ENCODE results near the gene DGKD. TPM values are rescaled to one million over a fixed set of nuclear protein-coding genes. Genes with fewer than 3 reads are reported as not detected.

The DGKD gene
- total RNA-seq, 1 experiment from 2014 or later: 52.0 TPM

DNA sequence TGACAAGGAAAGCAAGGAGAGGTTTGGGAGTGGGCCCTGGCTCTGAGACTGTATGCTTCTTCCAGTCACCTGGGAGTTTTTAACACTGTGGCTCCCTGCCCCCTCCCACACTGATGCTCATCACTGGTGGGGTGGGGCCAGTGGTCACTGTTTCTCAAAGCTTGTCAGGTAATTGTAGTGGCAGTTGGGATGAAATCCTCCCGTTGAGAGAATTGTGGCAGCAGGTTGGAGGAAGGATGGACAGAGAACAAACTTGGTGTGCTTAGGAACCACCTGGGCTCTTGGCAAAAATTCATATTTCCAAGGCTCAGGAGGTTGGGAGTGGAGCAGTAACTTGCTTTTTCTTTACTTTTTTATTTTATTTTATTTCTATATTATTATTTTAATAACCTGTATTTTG lies 25.1 kb downstream of the DGKD start (continued):
- TF ChIP-seq CBX3 (IDR thresholded peaks at IDR 0.05; ENCODE audit: low read depth) (no peak), JUND (IDR thresholded peaks at IDR 0.05) (no peak), RAD21 (IDR thresholded peaks at IDR 0.05; ENCODE audit: low read depth) (no peak), SRF (IDR thresholded peaks at IDR 0.05; ENCODE audit: low read depth) (no peak), EZH2 (IDR thresholded peaks at IDR 0.05) (no peak), POLR2A (IDR thresholded peaks at IDR 0.05; ENCODE audit: borderline replicate concordance, extremely low read depth, insufficient read depth, insufficient read length) (no peak), FOSL1 (IDR thresholded peaks at IDR 0.05; ENCODE audit: low read depth) (no peak)
- TF ChIP-seq, protein P1, sequence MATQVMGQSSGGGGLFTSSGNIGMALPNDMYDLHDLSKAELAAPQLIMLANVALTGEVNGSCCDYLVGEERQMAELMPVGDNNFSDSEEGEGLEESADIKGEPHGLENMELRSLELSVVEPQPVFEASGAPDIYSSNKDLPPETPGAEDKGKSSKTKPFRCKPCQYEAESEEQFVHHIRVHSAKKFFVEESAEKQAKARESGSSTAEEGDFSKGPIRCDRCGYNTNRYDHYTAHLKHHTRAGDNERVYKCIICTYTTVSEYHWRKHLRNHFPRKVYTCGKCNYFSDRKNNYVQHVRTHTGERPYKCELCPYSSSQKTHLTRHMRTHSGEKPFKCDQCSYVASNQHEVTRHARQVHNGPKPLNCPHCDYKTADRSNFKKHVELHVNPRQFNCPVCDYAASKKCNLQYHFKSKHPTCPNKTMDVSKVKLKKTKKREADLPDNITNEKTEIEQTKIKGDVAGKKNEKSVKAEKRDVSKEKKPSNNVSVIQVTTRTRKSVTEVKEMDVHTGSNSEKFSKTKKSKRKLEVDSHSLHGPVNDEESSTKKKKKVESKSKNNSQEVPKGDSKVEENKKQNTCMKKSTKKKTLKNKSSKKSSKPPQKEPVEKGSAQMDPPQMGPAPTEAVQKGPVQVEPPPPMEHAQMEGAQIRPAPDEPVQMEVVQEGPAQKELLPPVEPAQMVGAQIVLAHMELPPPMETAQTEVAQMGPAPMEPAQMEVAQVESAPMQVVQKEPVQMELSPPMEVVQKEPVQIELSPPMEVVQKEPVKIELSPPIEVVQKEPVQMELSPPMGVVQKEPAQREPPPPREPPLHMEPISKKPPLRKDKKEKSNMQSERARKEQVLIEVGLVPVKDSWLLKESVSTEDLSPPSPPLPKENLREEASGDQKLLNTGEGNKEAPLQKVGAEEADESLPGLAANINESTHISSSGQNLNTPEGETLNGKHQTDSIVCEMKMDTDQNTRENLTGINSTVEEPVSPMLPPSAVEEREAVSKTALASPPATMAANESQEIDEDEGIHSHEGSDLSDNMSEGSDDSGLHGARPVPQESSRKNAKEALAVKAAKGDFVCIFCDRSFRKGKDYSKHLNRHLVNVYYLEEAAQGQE (IDR thresholded peaks at IDR 0.05; ENCODE audit: low read depth): no peak
- TF ChIP-seq, protein P2, sequence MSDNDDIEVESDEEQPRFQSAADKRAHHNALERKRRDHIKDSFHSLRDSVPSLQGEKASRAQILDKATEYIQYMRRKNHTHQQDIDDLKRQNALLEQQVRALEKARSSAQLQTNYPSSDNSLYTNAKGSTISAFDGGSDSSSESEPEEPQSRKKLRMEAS (IDR thresholded peaks at IDR 0.05): no peak

DNA sequence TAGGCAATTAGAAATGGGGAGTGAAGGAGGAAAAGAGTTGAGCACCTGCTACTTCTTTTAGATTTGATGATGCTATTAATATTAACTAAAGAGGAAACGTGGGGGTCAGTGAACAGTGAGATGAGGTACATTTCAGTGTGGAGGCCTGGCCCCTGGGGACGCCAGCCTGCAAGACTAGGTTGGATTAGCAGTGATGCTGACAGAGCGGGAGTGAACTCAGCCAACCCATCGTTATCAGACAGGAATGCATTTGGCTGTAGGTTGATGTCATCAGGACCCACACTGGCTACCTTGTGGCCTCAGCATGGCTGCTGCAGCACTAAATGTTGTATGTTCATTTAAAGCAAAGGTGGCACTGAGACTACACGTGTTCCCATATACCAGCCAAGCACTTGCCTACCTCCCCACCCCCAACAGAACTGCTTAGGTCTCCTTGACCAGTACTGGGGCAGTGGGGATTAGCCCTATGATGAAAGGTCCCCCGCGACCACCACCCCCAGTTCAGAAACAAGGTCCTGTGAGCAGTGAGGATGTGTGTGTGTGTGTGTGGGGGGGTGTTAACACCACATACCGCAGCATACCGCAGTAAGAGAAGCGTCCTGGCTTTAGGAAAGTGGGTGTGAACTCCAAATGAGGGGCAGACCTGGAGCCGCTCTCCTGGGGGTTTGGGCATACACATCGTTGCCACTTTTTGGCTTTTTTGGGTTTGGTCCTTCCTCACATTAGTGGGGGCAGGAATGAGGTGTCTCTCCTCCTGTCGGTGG lies 26.0 kb downstream of the DGKD start:
- intact Hi-C loops (cut with micrococcal nuclease): no loop called here
- ATAC-seq (no peak), DNase-seq (ENCODE audit: low read depth, low spot score) (no peak)
- H3K9me2 ChIP-seq (ENCODE audit: insufficient read depth): no peaks in the 10 kb centered on the region
- H3K27me3 ChIP-seq (ENCODE audit: insufficient read depth, low read length): no peaks in the 10 kb centered on the region
- no TSS peak for BruUV-seq (replicated peaks)
- ChIA-PET RAD21 (ENCODE audit: low non-redundant PET in 1 of 2, low total read pairs in 2 of 2, uncharacterized antibody in 2 of 2, unreplicated experiment in 2 of 2) (no interaction called here), CTCF (no interaction called here), POLR2A (no interaction called here)
- no peak overlapping the region for H2AFZ ChIP-seq (ENCODE audit: low read depth, low read length, poor library complexity, severe bottlenecking)
- no peak overlapping the region for H3K4me3 ChIP-seq (replicated peaks in 1 of 2; ENCODE audit: low read depth in 1 of 2, low read length in 2 of 2)
- peaks cover 80% of the 10 kb centered on the region for H3K79me2 ChIP-seq (ENCODE audit: insufficient read depth, low read length)
- H3K4me2 ChIP-seq (ENCODE audit: low read length): no peak overlapping the region
- peaks cover 0 to 5% of the 10 kb centered on the region in 2 experiments; a peak in 2 of 4 replicates for H3K36me3 ChIP-seq (ENCODE audit: control insufficient read depth in 1 of 2, insufficient read depth in 2 of 2, low read length in 2 of 2)
- H3K4me1 ChIP-seq (ENCODE audit: control insufficient read depth in 1 of 2, insufficient read depth in 2 of 2, low read length in 2 of 2): no peaks in the 10 kb centered on the region
- TF ChIP-seq POLR2A (IDR thresholded peaks at IDR 0.05; ENCODE audit: borderline replicate concordance, extremely low read depth, insufficient read depth, insufficient read length): no peak
- no peak for TF ChIP-seq CEBPB (IDR thresholded peaks at IDR 0.05; ENCODE audit: low read depth)
- TF ChIP-seq YY1 (IDR thresholded peaks at IDR 0.05; ENCODE audit: extremely low read depth, insufficient replicate concordance, low read depth, low read length): no peak
- no peak for TF ChIP-seq SRF (IDR thresholded peaks at IDR 0.05; ENCODE audit: low read depth)
- no peak for TF ChIP-seq FOSL1 (IDR thresholded peaks at IDR 0.05; ENCODE audit: low read depth)
- TF ChIP-seq, protein P3, sequence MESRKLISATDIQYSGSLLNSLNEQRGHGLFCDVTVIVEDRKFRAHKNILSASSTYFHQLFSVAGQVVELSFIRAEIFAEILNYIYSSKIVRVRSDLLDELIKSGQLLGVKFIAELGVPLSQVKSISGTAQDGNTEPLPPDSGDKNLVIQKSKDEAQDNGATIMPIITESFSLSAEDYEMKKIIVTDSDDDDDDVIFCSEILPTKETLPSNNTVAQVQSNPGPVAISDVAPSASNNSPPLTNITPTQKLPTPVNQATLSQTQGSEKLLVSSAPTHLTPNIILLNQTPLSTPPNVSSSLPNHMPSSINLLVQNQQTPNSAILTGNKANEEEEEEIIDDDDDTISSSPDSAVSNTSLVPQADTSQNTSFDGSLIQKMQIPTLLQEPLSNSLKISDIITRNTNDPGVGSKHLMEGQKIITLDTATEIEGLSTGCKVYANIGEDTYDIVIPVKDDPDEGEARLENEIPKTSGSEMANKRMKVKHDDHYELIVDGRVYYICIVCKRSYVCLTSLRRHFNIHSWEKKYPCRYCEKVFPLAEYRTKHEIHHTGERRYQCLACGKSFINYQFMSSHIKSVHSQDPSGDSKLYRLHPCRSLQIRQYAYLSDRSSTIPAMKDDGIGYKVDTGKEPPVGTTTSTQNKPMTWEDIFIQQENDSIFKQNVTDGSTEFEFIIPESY (IDR thresholded peaks at IDR 0.05; ENCODE audit: extremely low read depth, insufficient replicate concordance, low read length): no peak
- TF ChIP-seq ZFX (IDR thresholded peaks at IDR 0.05): no peak
- TF ChIP-seq SP1 (IDR thresholded peaks at IDR 0.05; ENCODE audit: low read depth): no peak
- TF ChIP-seq, protein P2 (IDR thresholded peaks at IDR 0.05): no peak
- TF ChIP-seq EGR1 (IDR thresholded peaks at IDR 0.05; ENCODE audit: low read depth): no peak
- no peak for TF ChIP-seq EZH2phosphoT487 (IDR thresholded peaks at IDR 0.05; ENCODE audit: borderline replicate concordance)
- no peak for TF ChIP-seq JUND (IDR thresholded peaks at IDR 0.05)
- TF ChIP-seq RAD21 (IDR thresholded peaks at IDR 0.05; ENCODE audit: low read depth): no peak
- TF ChIP-seq, protein P4, sequence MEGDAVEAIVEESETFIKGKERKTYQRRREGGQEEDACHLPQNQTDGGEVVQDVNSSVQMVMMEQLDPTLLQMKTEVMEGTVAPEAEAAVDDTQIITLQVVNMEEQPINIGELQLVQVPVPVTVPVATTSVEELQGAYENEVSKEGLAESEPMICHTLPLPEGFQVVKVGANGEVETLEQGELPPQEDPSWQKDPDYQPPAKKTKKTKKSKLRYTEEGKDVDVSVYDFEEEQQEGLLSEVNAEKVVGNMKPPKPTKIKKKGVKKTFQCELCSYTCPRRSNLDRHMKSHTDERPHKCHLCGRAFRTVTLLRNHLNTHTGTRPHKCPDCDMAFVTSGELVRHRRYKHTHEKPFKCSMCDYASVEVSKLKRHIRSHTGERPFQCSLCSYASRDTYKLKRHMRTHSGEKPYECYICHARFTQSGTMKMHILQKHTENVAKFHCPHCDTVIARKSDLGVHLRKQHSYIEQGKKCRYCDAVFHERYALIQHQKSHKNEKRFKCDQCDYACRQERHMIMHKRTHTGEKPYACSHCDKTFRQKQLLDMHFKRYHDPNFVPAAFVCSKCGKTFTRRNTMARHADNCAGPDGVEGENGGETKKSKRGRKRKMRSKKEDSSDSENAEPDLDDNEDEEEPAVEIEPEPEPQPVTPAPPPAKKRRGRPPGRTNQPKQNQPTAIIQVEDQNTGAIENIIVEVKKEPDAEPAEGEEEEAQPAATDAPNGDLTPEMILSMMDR (IDR thresholded peaks at IDR 0.05 in 2 of 3, conservative IDR thresholded peaks at IDR 0.05 in 1 of 3; ENCODE audit: borderline replicate concordance in 1 of 3, insufficient read depth in 1 of 3, low read depth in 2 of 3, low read length in 2 of 3): no peak
- H3K9me3 ChIP-seq (ENCODE audit: control insufficient read depth in 1 of 2, insufficient read depth in 1 of 2, low read depth in 1 of 2, low read length in 2 of 2): no peaks in the 10 kb centered on the region
- no peaks in the 10 kb centered on the region for H4K20me1 ChIP-seq (ENCODE audit: insufficient read depth)
- no peak overlapping the region for H3K27ac ChIP-seq (ENCODE audit: low read depth, low read length)
- no peak overlapping the region for H3K9ac ChIP-seq (ENCODE audit: low read length)
